RWPE2 (cell line): ENCODE results near the gene GPHA2.

ENCODE experiments used
- ATAC-seq: fragments of 200-7000 bp; cut with Tn5 transposase; 3 replicates; pipeline ENCODE4 v1.9.1; 2021; ENCODE audit warnings: low read depth
- DNase-seq: peaks from one replicate; pipeline ENCODE4 v3.0.0-alpha.2; 2020; ENCODE audit warnings: low spot score
- H3K27ac ChIP-seq: fragments of 450-650 bp; 2 replicates; pipeline ENCODE4 v1.5.1; 2017; ENCODE audit warnings: mild to moderate bottlenecking; ENCODE audit not compliant: poor library complexity, severe bottlenecking
- H3K27me3 ChIP-seq: fragments of 250-450 bp; sonication (Bioruptor Pico); 2 replicates; pipeline ENCODE4 v1.5.1; 2021; ENCODE audit warnings: mild to moderate bottlenecking, moderate library complexity; ENCODE audit not compliant: insufficient read depth, poor library complexity, severe bottlenecking
- H3K36me3 ChIP-seq: fragments of 250-450 bp; sonication (Bioruptor Pico); 2 replicates; pipeline ENCODE4 v1.5.1; 2020; ENCODE audit warnings: low read depth, mild to moderate bottlenecking, moderate library complexity
- H3K4me1 ChIP-seq: fragments of 250-450 bp; sonication (Bioruptor Pico); 2 replicates; pipeline ENCODE4 v1.5.1; 2021; ENCODE audit warnings: mild to moderate bottlenecking, moderate library complexity; ENCODE audit not compliant: insufficient read depth, poor library complexity, severe bottlenecking
- H3K4me3 ChIP-seq: fragments of 250-450 bp; sonication (Bioruptor Pico); 2 replicates; pipeline ENCODE4 v1.5.1; 2021; ENCODE audit warnings: mild to moderate bottlenecking, moderate library complexity; ENCODE audit not compliant: severe bottlenecking
- H3K9me3 ChIP-seq: fragments of 250-450 bp; sonication (Bioruptor Pico); 2 replicates; pipeline ENCODE4 v1.5.1; 2021; ENCODE audit warnings: mild to moderate bottlenecking, moderate library complexity; ENCODE audit not compliant: severe bottlenecking
- CTCF ChIP-seq: fragments of 450-650 bp; IDR thresholded peaks from one replicate; pipeline ENCODE4 v1.5.1; 2017; ENCODE audit warnings: mild to moderate bottlenecking, moderate library complexity; ENCODE audit not compliant: poor library complexity, severe bottlenecking

Gene GPHA2

GRCh38 chr11:64888729-64889511, 46.8 kb downstream of the GPHA2 start:
- Histone ChIP-seq H3K9me3 (no peaks in the 10 kb centered on the region), H3K4me1 (peaks cover 11% of the 10 kb centered on the region), H3K27me3 (no peaks in the 10 kb centered on the region), H3K4me3 (no peak overlapping the region), H3K27ac (no peak overlapping the region), H3K36me3 (no peaks in the 10 kb centered on the region)
- ATAC-seq (no peak), DNase-seq (no peak)
- TF ChIP-seq CTCF = no peak

- no peaks in the 10 kb centered on the region for H3K27me3 ChIP-seq
- DNase-seq = no peak
- no peak overlapping the region for H3K4me3 ChIP-seq
- ATAC-seq = no peak
- no peak overlapping the region for H3K27ac ChIP-seq
- H3K36me3 ChIP-seq = no peaks in the 10 kb centered on the region
- no peak for TF ChIP-seq CTCF
- no peaks in the 10 kb centered on the region for H3K9me3 ChIP-seq
- peaks cover 11% of the 10 kb centered on the region for H3K4me1 ChIP-seq
These were observed 47.3 kb downstream of the GPHA2 start for GRCh38 chr11:64888406-64888728.

DNA sequence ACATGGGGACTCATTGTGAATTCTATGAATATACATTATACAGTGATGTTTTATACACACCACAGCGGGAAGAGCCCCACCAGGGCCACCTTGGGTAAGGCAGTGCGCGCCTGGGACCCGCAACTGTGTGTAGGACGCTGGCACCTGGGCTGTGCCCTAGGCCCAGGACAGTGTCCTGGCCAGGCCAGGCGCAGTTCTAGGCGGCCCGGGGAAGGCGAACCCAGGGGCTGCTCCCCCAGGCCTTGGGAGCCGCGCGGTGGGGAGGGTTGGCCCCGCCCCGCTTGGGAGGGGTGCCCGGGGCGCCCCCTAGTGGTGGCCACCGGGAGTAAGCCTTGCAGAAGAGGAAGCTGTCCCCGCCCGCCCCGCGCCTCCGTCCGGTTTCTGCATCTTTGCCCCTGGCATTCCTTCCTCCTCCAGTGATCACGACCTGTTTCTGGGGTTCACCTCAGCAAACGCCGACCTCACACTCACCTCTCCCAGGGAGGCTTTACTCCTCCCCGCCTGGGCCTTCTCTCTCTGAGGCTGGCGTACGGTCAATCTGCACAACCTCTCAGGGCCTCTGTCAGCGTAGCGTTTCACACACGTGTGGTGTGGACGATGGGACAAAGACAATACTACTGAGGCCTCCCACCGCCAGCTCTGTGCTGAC, 47.8 kb downstream of the GPHA2 start:
- TF ChIP-seq CTCF = peak; percentile 94
- H3K9me3 ChIP-seq = no peaks in the 10 kb centered on the region
- peaks cover 11% of the 10 kb centered on the region for H3K4me1 ChIP-seq
- H3K36me3 ChIP-seq = no peaks in the 10 kb centered on the region
- H3K27me3 ChIP-seq = no peaks in the 10 kb centered on the region
- peak; percentile 59 for ATAC-seq
- H3K4me3 ChIP-seq = no peak overlapping the region
- DNase-seq = no peak
- H3K27ac ChIP-seq = no peak overlapping the region

GRCh38 chr11:64887234-64887756, 48.4 kb downstream of the GPHA2 start:
- DNase-seq (no peak), ATAC-seq (no peak)
- Histone ChIP-seq H3K4me3 (no peak overlapping the region), H3K27ac (no peak overlapping the region), H3K27me3 (no peaks in the 10 kb centered on the region), H3K9me3 (no peaks in the 10 kb centered on the region), H3K4me1 (peaks cover 11% of the 10 kb centered on the region), H3K36me3 (no peaks in the 10 kb centered on the region)
- no peak for TF ChIP-seq CTCF
